ENCODE data around the gene LOX. TPM values are rescaled to one million over a fixed set of nuclear protein-coding genes. Genes with fewer than 3 reads are reported as not detected.
A peak's percentile ranks its signal among the peaks of the same experiment; 100 is the strongest.

LOX gene
- total and polyA plus RNA-seq, 8 donors = 1.1 to 31.4 (median 5.0) TPM

- no peak for TF ChIP-seq EP300 (IDR thresholded peaks at IDR 0.05)
- no peak for TF ChIP-seq POLR2AphosphoS5 (IDR thresholded peaks at IDR 0.05)
- TF ChIP-seq CTCF (IDR thresholded peaks at IDR 0.05) = no peak
- no peak for TF ChIP-seq POLR2A (IDR thresholded peaks at IDR 0.05)
- no peak overlapping the region for H3K27ac ChIP-seq
- intact Hi-C loops (cut with DNase I; ENCODE audit: low total_unique reads) = no loop called here
- WGBS, 5 donors = 92 to 95% (median 94%) methylated on average over 7 of the region's 7 CpGs
- DNase-seq = no peak
- peaks cover 0 to 2% (median 0%) of the 10 kb centered on the region in 4 donors for H3K4me1 ChIP-seq
- peaks cover 6 to 47% (median 41%) of the 10 kb centered on the region in 4 donors for H3K36me3 ChIP-seq
- no peaks in the 10 kb centered on the region for H3K9me3 ChIP-seq
- H3K27me3 ChIP-seq = no peaks in the 10 kb centered on the region
- H3K4me3 ChIP-seq = no peak overlapping the region
These were observed 58.0 kb downstream of the LOX start for GRCh38 chr5:122019919-122020590.

GRCh38 chr5:122015471-122015870 is 62.6 kb downstream of the LOX start:
- peaks cover 0 to 7% (median 6%) of the 10 kb centered on the region in 4 donors for H3K36me3 ChIP-seq
- H3K27me3 ChIP-seq = no peaks in the 10 kb centered on the region
- no peak overlapping the region for H3K4me3 ChIP-seq
- H3K9me3 ChIP-seq = no peaks in the 10 kb centered on the region
- H3K27ac ChIP-seq = no peak overlapping the region
- no peak for TF ChIP-seq CTCF (IDR thresholded peaks at IDR 0.05)
- intact Hi-C loops (cut with DNase I; ENCODE audit: low total_unique reads) = no loop called here
- no peak for DNase-seq
- 77 to 86% (median 81%) methylated on average over 5 of the region's 5 CpGs for WGBS, 5 donors
- peaks cover 0 to 12% (median 4%) of the 10 kb centered on the region in 4 donors for H3K4me1 ChIP-seq

- no peak overlapping the region for H3K4me3 ChIP-seq
- H3K36me3 ChIP-seq = no peaks in the 10 kb centered on the region
- intact Hi-C loops (cut with DNase I; ENCODE audit: low total_unique reads) = no loop called here
- WGBS, 5 donors = 58 to 81% (median 74%) methylated on average over 6 of the region's 6 CpGs
- H3K4me1 ChIP-seq = peaks cover 0 to 12% (median 4%) of the 10 kb centered on the region in 4 donors
- H3K27ac ChIP-seq = no peak overlapping the region
- DNase-seq = peak in 1 of 2 donors; percentile 10
- no peaks in the 10 kb centered on the region for H3K27me3 ChIP-seq
- no peaks in the 10 kb centered on the region for H3K9me3 ChIP-seq
- TF ChIP-seq CTCF (IDR thresholded peaks at IDR 0.05) (no peak), EP300 (IDR thresholded peaks at IDR 0.05) (no peak), POLR2AphosphoS5 (IDR thresholded peaks at IDR 0.05) (no peak), POLR2A (IDR thresholded peaks at IDR 0.05) (no peak)
These were observed 63.7 kb downstream of the LOX start for GRCh38 chr5:122014236-122014935.

Other genes starting within 250 kb of the LOX start
- gene FTMT, start 226.4 kb downstream of the LOX start, total RNA-seq = not detected
- gene FTMT, start 226.4 kb downstream of the LOX start, polyA plus RNA-seq = not detected
- gene SRFBP1, start 116.3 kb downstream of the LOX start, total RNA-seq = 10 to 100 TPM in 3 of 5 donors, 1 to 10 TPM in 2; 4.1 to 25.7 (median 10.4) TPM
- gene SRFBP1, start 116.3 kb downstream of the LOX start, polyA plus RNA-seq = 1 to 10 TPM; 2.1 to 4.0 (median 3.8) TPM
- under 1 TPM in 1 of 5 donors, not detected in 4; 0.37 TPM for gene ZNF474, start 51.3 kb upstream of the LOX start, total RNA-seq
- gene ZNF474, start 51.3 kb upstream of the LOX start, polyA plus RNA-seq = under 1 TPM in 1 of 3 donors, not detected in 2; 0.08 TPM
- 10 to 100 TPM in 2 of 5 donors, 1 to 10 TPM in 1, under 1 TPM in 1, not detected in 1; 0.45 to 10.6 (median 6.6) TPM for gene SNCAIP, start 234.0 kb upstream of the LOX start, total RNA-seq
- 1 to 10 TPM in 2 of 3 donors, under 1 TPM in 1; 0.83 to 4.0 (median 2.0) TPM for gene SNCAIP, start 234.0 kb upstream of the LOX start, polyA plus RNA-seq